PFSK-1 (cell line): ENCODE results near the gene NR3C2.

Source experiments
- POLR2AphosphoS5 ChIP-seq: IDR thresholded peaks from 2 replicates; pipeline ENCODE4 v1.6.1; 2012; ENCODE audit warnings: low read depth, mild to moderate bottlenecking, control low read depth, low read length, moderate library complexity
- REST ChIP-seq, 2 experiments: IDR thresholded peaks; 2 replicates each; pipeline versions ENCODE4 v1.6.1 to v1.8.0; 2011 to 2012; ENCODE audit warnings: low read depth in 2 of 2, low read length in 2 of 2, control low read depth in 1 of 2, inconsistent platforms in 1 of 2, mild to moderate bottlenecking in 1 of 2, moderate library complexity in 1 of 2; ENCODE audit not compliant: insufficient read depth in 1 of 2

DNA sequence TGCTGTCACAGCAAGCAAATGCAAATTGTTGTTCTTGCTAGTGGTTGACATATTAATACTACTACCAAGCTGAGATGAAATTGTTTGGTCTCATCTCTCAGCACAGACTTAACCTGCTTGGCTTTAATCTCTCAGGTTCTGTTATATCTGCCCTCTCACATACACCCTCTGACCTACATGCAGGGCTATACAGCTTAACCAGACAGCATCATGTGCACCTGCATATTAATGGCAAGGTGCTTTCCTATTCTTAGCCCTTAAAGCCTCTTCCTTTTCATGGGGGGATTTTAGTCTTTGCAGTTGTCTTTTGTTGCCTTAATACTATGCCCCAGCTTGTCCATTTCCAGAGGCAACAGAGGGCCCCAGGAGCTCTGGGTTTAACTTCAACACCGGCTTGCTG is 114.5 kb downstream of the NR3C2 start:
- no peak for TF ChIP-seq REST (IDR thresholded peaks at IDR 0.05; ENCODE audit: insufficient read depth in 1 of 2, low read depth in 2 of 2, low read length in 2 of 2)
- TF ChIP-seq POLR2AphosphoS5: no peak
